SK-N-SH treated with all-trans-retinoic acid at 6 μM for 48 hours (cell line): ENCODE results near the gene KIFC1.

ENCODE experiments used
- ARNTL ChIP-seq: fragments of 450-650 bp; formaldehyde crosslinking; IDR thresholded peaks from 2 replicates; pipeline ENCODE4 v1.5.0; 2020; ENCODE audit warnings: low read depth, mild to moderate bottlenecking, moderate library complexity, borderline replicate concordance
- BACH2 ChIP-seq: fragments of 250-450 bp; sonication (Bioruptor Pico); IDR thresholded peaks from 2 replicates; pipeline ENCODE4 v1.9.0; 2021; ENCODE audit warnings: mild to moderate bottlenecking, borderline replicate concordance
- CSDC2 ChIP-seq: fragments of 250-450 bp; sonication (Bioruptor Pico); IDR thresholded peaks from 2 replicates; pipeline ENCODE4 v1.5.0; 2020; ENCODE audit warnings: mild to moderate bottlenecking, moderate library complexity
- ISL1 ChIP-seq: fragments of 250-450 bp; sonication (Bioruptor Pico); IDR thresholded peaks from 2 replicates; pipeline ENCODE4 v2.1.2; 2022; ENCODE audit warnings: mild to moderate bottlenecking, moderate library complexity
- ZFP3 ChIP-seq: fragments of 250-450 bp; sonication (Bioruptor Pico); IDR thresholded peaks from 2 replicates; pipeline ENCODE4 v1.5.0; 2020; ENCODE audit warnings: mild to moderate bottlenecking, moderate library complexity
- ZNF70 ChIP-seq: fragments of 450-650 bp; formaldehyde crosslinking; IDR thresholded peaks from 2 replicates; pipeline ENCODE4 v1.5.0; 2020; ENCODE audit warnings: mild to moderate bottlenecking, moderate library complexity

DNA sequence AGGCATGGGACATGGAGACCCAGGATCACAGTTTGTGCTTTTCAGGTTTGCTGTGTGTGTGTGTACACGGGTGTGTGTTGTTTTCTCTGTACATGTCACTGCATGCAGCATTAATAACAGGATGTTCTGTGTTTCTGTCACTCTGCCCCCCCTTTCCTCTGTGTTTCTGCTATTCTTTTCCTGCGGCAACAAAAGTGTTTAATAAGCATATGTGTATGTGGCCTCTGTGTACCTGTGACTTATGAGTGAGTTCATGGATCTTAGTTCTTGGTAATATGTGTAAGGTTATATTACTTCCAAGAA lies 38.1 kb downstream of the KIFC1 start:
- TF ChIP-seq ZFP3 (no peak), ISL1 (no peak), BACH2 (no peak), CSDC2 (CRISPR knock-in tag) (no peak), ZNF70 (CRISPR knock-in tag) (no peak), ARNTL (CRISPR knock-in tag) (no peak)
